GM19328 (cell line): ENCODE measurements around the gene BAIAP2L1.
A peak's percentile ranks its signal among the peaks of the same experiment; 100 is the strongest.
"Not testable (repeated sequence)": the region's sequence is repeated elsewhere in the genome, so short reads cannot be mapped to it uniquely, and the experiment has no call there.

Experiments used
- ATAC-seq: cut with Tn5 transposase; IDR thresholded peaks from one replicate; pipeline ENCODE4 v1.9.1; 2021; ENCODE audit warnings: mild to moderate bottlenecking, moderate library complexity; ENCODE audit not compliant: unreplicated experiment

The BAIAP2L1 gene, protein sequence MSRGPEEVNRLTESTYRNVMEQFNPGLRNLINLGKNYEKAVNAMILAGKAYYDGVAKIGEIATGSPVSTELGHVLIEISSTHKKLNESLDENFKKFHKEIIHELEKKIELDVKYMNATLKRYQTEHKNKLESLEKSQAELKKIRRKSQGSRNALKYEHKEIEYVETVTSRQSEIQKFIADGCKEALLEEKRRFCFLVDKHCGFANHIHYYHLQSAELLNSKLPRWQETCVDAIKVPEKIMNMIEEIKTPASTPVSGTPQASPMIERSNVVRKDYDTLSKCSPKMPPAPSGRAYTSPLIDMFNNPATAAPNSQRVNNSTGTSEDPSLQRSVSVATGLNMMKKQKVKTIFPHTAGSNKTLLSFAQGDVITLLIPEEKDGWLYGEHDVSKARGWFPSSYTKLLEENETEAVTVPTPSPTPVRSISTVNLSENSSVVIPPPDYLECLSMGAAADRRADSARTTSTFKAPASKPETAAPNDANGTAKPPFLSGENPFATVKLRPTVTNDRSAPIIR

GRCh38 chr7:98400542-98401340 is at the start of gene BAIAP2L1:
Gene BAIAP2L1 (minus strand): TSS chr7:98401090. CDS start chr7:98400852, 238 bp downstream.
- peak; percentile 75 for ATAC-seq

- no peak for ATAC-seq
These were observed 47.9 kb upstream of the BAIAP2L1 start for GRCh38 chr7:98448766-98449165.

DNA sequence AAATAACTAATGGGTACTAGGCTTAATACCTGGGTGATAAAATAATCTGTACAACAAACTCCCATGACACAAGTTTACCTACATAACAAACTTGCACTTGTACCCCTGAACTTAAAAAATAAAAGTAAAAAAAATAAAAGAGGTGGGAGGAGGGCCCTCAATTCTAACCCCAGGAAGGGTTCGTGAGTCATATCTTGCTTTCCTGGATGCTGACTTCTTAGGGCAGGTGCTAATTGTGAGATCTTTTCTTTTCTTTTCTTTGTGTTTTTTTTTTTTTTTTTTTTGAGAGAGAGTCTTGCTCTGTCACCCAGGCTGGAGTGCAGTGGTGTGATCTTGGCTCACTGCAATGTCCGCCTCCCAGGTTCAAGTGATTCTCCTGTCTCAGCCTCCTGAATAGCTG is 40.1 kb upstream of the BAIAP2L1 start:
- not testable (repeated sequence) for ATAC-seq

DNA sequence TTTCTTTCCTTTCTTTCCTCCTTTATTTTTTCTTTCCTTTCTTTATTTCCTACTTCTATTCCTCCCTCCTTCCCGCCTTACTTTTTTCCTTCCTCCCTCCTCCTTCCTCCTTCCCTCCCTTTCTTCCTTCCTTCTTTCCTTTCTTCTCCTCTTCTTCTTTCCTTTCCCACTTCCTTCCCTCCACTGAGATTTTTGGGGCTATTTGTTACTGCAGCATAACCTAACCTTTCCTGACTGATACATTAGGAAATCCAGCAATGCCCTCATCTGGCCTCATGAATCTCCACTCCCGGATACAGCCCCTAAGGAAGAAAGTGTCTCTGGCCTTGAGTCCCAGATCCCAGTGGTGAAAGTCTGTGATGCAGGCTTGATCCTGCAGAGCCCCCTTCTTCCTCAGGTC is 38.6 kb upstream of the BAIAP2L1 start:
- no peak for ATAC-seq

GRCh38 chr7:98434087-98434486 is 33.2 kb upstream of the BAIAP2L1 start:
- ATAC-seq, result no peak

- no peak for ATAC-seq
These were observed 28.9 kb upstream of the BAIAP2L1 start for GRCh38 chr7:98429799-98430198.

DNA sequence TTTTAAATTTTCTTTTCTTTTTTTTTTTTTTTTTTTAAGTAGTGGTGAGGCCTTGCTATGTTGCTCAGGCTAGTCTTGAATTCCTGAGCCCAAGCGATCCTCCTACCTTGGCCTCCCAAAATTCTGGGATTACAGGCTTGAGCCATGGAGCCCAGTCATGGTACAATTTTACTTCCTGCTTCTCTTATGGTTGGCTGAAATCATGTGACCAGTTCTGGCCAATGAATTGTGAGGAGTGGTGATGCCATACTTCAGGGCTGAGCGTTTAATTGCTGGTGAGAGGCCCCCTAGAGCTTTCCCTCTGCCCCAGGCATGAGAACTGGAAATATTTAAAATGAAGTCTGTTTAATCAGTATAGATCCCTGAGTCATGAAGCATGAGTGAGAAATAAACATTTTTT is 22.2 kb upstream of the BAIAP2L1 start:
- no peak for ATAC-seq

- no peak for ATAC-seq
These were observed 20.2 kb upstream of the BAIAP2L1 start for GRCh38 chr7:98420966-98421612.

GRCh38 chr7:98419988-98420387 is 19.1 kb upstream of the BAIAP2L1 start:
- ATAC-seq, result not testable (repeated sequence)

DNA sequence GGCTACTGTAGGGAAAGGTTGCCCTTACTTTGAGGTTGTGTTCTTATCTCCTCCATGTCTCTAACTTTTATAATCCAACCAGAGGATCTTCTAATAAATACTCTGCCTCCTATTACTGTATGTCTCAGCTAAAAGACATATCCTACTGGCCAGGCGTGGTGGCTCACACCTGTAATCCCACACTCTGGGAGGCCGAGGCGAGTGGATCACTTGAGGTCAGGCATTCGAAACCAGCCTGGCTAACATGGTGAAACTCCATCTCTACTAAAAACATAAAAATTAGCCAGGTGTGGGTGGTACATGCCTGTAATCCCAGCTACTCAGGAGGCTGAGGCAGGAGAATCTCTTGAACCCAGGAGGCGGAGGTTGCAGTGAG is 18.4 kb upstream of the BAIAP2L1 start:
- not testable (repeated sequence) for ATAC-seq

- no peak for ATAC-seq
These were observed 17.9 kb upstream of the BAIAP2L1 start for GRCh38 chr7:98418636-98419315.

GRCh38 chr7:98418271-98418635 is 17.4 kb upstream of the BAIAP2L1 start:
- ATAC-seq, result no peak

DNA sequence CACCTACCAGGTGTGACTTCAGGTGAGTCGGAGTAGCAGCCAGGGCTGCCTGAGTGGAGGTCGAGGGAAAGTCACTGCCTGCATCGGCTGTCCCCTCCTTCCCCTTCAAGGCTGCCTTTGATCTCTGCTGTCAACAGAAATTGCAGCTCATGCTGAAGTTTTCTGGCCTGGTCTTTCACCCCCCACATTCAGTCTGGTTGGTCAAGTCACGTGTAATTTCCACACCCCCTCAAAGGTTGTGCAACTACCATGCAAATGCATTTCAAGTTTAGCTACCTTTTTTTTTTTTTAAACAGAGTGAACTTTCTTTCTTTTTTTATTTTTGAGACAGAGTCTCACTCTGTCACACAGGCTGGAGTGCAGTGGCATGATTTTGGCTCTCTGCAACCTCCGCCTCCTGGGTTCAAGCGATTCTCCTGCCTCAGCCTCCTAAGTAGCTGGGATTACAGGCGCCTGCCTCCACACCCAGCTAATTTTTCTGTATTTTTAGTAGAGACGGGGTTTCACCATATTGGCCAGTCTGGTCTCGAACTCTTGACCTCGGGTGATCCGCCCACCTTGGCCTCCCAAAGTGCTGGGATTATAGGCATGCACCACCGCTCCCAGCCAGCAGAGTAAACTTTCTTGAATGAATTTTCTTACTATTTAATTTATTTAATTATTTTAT is 16.8 kb upstream of the BAIAP2L1 start:
- peak; percentile 66 for ATAC-seq

GRCh38 chr7:98414205-98414900 is 13.5 kb upstream of the BAIAP2L1 start:
- ATAC-seq, result no peak

DNA sequence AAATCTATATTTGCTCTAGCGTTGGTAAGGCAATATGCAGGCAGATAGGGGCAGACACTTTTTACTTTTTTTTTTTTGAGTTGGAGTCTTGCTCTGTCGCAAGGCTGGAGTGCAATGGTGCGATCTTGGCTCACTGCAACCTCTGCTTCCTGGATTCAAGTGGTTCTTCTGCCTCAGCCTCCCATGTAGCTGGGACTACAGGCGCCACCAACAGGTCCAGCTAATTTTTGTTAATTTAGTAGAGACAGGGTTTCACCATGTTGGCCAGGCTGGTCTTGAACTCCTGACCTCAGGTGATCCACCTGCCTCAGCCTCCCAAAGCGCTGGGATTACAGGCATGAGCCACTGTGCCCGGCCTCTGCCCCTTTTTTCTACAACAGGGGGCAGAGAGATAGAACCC is 12.8 kb upstream of the BAIAP2L1 start:
- not testable (repeated sequence) for ATAC-seq

- ATAC-seq, result no peak
These were observed 9.0 kb upstream of the BAIAP2L1 start for GRCh38 chr7:98409843-98410242.

DNA sequence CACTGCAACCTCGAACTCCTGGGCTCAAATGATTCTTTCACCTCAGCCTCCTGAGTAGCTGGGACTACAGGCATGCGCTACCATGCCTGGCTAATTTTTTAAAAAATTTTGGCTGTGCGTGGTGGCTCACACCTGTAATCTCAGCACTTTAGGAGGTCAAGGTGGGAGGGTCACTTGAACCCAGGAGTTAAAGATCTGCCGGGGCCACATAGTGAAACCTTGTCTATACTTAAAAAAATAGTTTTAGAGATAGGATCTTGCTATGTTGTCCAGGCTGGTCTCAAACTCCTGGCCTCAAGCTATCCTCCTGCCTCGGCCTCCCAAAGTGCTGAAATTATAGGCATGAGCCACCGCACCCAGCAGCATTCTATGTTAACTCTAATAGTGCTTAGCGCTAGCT is 7.3 kb upstream of the BAIAP2L1 start:
- not testable (repeated sequence) for ATAC-seq

GRCh38 chr7:98406827-98407226 is 5.9 kb upstream of the BAIAP2L1 start:
- ATAC-seq, result no peak

DNA sequence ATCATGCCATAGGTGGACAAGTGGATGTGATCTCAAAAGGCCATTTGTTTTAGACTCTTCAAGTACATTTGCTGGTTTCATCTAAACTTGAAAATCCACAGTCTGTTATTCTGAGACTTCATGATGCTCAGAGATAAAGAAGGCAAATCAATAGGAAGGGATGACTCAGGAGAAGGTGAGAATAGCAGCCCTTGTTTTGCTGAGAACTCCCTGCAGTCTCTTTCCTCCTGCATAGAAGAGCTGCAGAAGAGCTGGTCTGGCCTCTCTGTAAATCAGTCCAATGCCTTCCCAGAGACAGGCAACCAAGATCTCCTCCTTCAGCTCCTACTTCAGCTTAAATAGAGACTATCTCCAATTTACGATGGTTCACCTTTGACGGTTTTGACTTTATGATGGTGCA is 4.0 kb upstream of the BAIAP2L1 start:
- no peak for ATAC-seq
